Smooth muscle cell (in vitro differentiated cells): ENCODE results near the gene ADNP2. TPM values are rescaled to one million over a fixed set of nuclear protein-coding genes. Genes with fewer than 3 reads are reported as not detected.

Experiments
- DNase-seq: peaks from one replicate; lab custom pipeline; 2025; ENCODE audit not compliant: unreplicated experiment; lab: John Stamatoyannopoulos, UW
- H2AFZ ChIP-seq: fragments of 200-600 bp; sonication (generic); 2 replicates; pipeline ENCODE4 v1.6.0; 2016; ENCODE audit warnings: antibody characterized with exemption, low read depth, mild to moderate bottlenecking
- H3F3A ChIP-seq: fragments of 200-600 bp; sonication (generic); 2 replicates; pipeline ENCODE4 v1.6.0; 2017; ENCODE audit warnings: antibody characterized with exemption, low read depth
- H3K27ac ChIP-seq: fragments of 200-600 bp; sonication (generic); 2 replicates; pipeline ENCODE4 v1.5.1; 2016; ENCODE audit warnings: low read depth, mild to moderate bottlenecking
- H3K27me3 ChIP-seq: fragments of 200-600 bp; sonication (generic); 2 replicates; pipeline ENCODE4 v1.6.1; 2016; ENCODE audit warnings: low read depth, mild to moderate bottlenecking
- H3K36me3 ChIP-seq: fragments of 200-600 bp; sonication (generic); 2 replicates; pipeline ENCODE4 v1.5.1; 2016; ENCODE audit warnings: low read depth
- H3K4me1 ChIP-seq: fragments of 200-600 bp; sonication (generic); 2 replicates; pipeline ENCODE4 v1.5.1; 2016; ENCODE audit warnings: low read depth
- H3K4me2 ChIP-seq: fragments of 200-600 bp; sonication (generic); 2 replicates; pipeline ENCODE4 v1.6.0; 2016; ENCODE audit warnings: mild to moderate bottlenecking
- H3K4me3 ChIP-seq: fragments of 200-600 bp; sonication (generic); 2 replicates; pipeline ENCODE4 v1.5.1; 2016; ENCODE audit warnings: mild to moderate bottlenecking
- H3K79me2 ChIP-seq: fragments of 200-600 bp; sonication (generic); 2 replicates; pipeline ENCODE4 v1.6.0; 2016; ENCODE audit warnings: low read depth, mild to moderate bottlenecking
- H3K9ac ChIP-seq: fragments of 200-600 bp; sonication (generic); 2 replicates; pipeline ENCODE4 v1.6.0; 2016; ENCODE audit warnings: low read depth
- H3K9me3 ChIP-seq: fragments of 200-600 bp; sonication (generic); replicated peaks from 2 replicates; pipeline ENCODE4 v1.5.1; 2016; ENCODE audit warnings: low read depth
- H4K20me1 ChIP-seq: fragments of 200-600 bp; sonication (generic); 2 replicates; pipeline ENCODE4 v1.6.0; 2016; ENCODE audit warnings: low read depth
- CTCF ChIP-seq: fragments of 200-600 bp; sonication (generic); IDR thresholded peaks from 2 replicates; pipeline ENCODE4 v1.5.1; 2017; ENCODE audit warnings: borderline replicate concordance, mild to moderate bottlenecking, antibody characterized with exemption; ENCODE audit not compliant: insufficient read depth, poor library complexity, severe bottlenecking
- WGBS: methylation state at CpG from one replicate; pipeline ENCODE4 v1.1.7; 2016; ENCODE audit warnings: low lambda C conversion rate; 5-methylcytosine and 5-hydroxymethylcytosine counted together
- polyA plus RNA-seq: library from polyadenylated mRNA; unstranded; fragments of >200 nt; fragmentation: Nextera tagmentation; extraction: Ambion mirVana; gene quantifications from 2 replicates; pipeline ENCODE4 v1.2.1, GENCODE V29; 2016
- total RNA-seq: library from RNA; depleted of rRNA; stranded (reverse); fragments of >200 nt; gene quantifications from 2 replicates; pipeline ENCODE4 v1.2.3, GENCODE V29; 2014

The ADNP2 gene
- total and polyA plus RNA-seq, 2 experiments from 2014 or later = 9.1 to 28.3 TPM

- Histone ChIP-seq H3K36me3 (peaks cover 2% of the 10 kb centered on the region), H3K4me2 (no peak overlapping the region), H3K79me2 (peaks cover 84% of the 10 kb centered on the region), H4K20me1 (peaks cover 53% of the 10 kb centered on the region), H3K27ac (no peak overlapping the region), H3K4me3 (no peak overlapping the region), H3F3A (no peaks in the 10 kb centered on the region), H3K27me3 (no peaks in the 10 kb centered on the region), H3K9me3 (no peaks in the 10 kb centered on the region), H3K4me1 (no peaks in the 10 kb centered on the region), H2AFZ (no peak overlapping the region), H3K9ac (no peak overlapping the region)
- no peak for DNase-seq
- 74% methylated on average over 5 of the region's 5 CpGs for WGBS
- TF ChIP-seq CTCF = no peak
Measured at GRCh38 chr18:80130555-80130954, 21.5 kb downstream of the ADNP2 start.

GRCh38 chr18:80132180-80132812, 23.2 kb downstream of the ADNP2 start:
- TF ChIP-seq CTCF = no peak
- peak overlapping the region; percentile 31 for H3K27ac ChIP-seq
- no peak overlapping the region for H3K4me2 ChIP-seq

GRCh38 chr18:80133124-80133523, 24.1 kb downstream of the ADNP2 start:
- no peaks in the 10 kb centered on the region for H3K9me3 ChIP-seq
- DNase-seq = no peak
- no peaks in the 10 kb centered on the region for H3K4me1 ChIP-seq
- H2AFZ ChIP-seq = no peak overlapping the region
- WGBS = 95% methylated on average over 1 of the region's 1 CpG
- no peaks in the 10 kb centered on the region for H3F3A ChIP-seq
- H4K20me1 ChIP-seq = peaks cover 28% of the 10 kb centered on the region
- no peak overlapping the region for H3K4me3 ChIP-seq
- H3K36me3 ChIP-seq = peaks cover 10% of the 10 kb centered on the region
- peaks cover 58% of the 10 kb centered on the region for H3K79me2 ChIP-seq
- H3K4me2 ChIP-seq = no peak overlapping the region
- TF ChIP-seq CTCF = no peak
- H3K9ac ChIP-seq = no peak overlapping the region
- H3K27me3 ChIP-seq = no peaks in the 10 kb centered on the region
- no peak overlapping the region for H3K27ac ChIP-seq

More at GRCh38 chr18:80132180-80132812, 23.2 kb downstream of the ADNP2 start:
- Histone ChIP-seq H3F3A (no peaks in the 10 kb centered on the region), H4K20me1 (peaks cover 37% of the 10 kb centered on the region), H3K27me3 (no peaks in the 10 kb centered on the region), H2AFZ (no peak overlapping the region), H3K9ac (no peak overlapping the region), H3K79me2 (peaks cover 66% of the 10 kb centered on the region), H3K36me3 (peaks cover 10% of the 10 kb centered on the region), H3K4me1 (no peaks in the 10 kb centered on the region), H3K9me3 (no peaks in the 10 kb centered on the region), H3K4me3 (no peak overlapping the region)
- DNase-seq = no peak
- WGBS = 84% methylated on average over 2 of the region's 3 CpGs

- no peak overlapping the region for H3K4me2 ChIP-seq
- no peak for DNase-seq
- no peak for TF ChIP-seq CTCF
- peaks cover 10% of the 10 kb centered on the region for H3K36me3 ChIP-seq
- H3K9ac ChIP-seq = no peak overlapping the region
- no peaks in the 10 kb centered on the region for H3K4me1 ChIP-seq
- peaks cover 16% of the 10 kb centered on the region for H4K20me1 ChIP-seq
- no peak overlapping the region for H2AFZ ChIP-seq
- peaks cover 38% of the 10 kb centered on the region for H3K79me2 ChIP-seq
- no peaks in the 10 kb centered on the region for H3K9me3 ChIP-seq
- no peak overlapping the region for H3K27ac ChIP-seq
- no peaks in the 10 kb centered on the region for H3F3A ChIP-seq
- H3K4me3 ChIP-seq = no peak overlapping the region
- WGBS = 98% methylated on average over 1 of the region's 1 CpG
- no peaks in the 10 kb centered on the region for H3K27me3 ChIP-seq
Measured at GRCh38 chr18:80135136-80135535, 26.1 kb downstream of the ADNP2 start.
